ENCODE results near the gene MEGF11.

The MEGF11 gene

GRCh38 chr15:66063147-66063546 is 190.4 kb downstream of the MEGF11 start:
- in situ Hi-C loops (cut with MboI; ENCODE audit: low pct_unique_long_range_greater_than_20kb, low sequenced_read_pairs), result no loop called here
- no peak for DNase-seq

GRCh38 chr15:66057089-66057488 is 196.5 kb downstream of the MEGF11 start:
- in situ Hi-C loops (cut with MboI; ENCODE audit: low pct_unique_long_range_greater_than_20kb, low sequenced_read_pairs), result no loop called here
- no peak for DNase-seq

GRCh38 chr15:66053991-66054390 is 199.6 kb downstream of the MEGF11 start:
- in situ Hi-C loops (cut with MboI; ENCODE audit: low pct_unique_long_range_greater_than_20kb, low sequenced_read_pairs), result no loop called here
- no peak for DNase-seq

GRCh38 chr15:66051833-66052232 is 201.7 kb downstream of the MEGF11 start:
- DNase-seq, result no peak
- in situ Hi-C loops (cut with MboI; ENCODE audit: low pct_unique_long_range_greater_than_20kb, low sequenced_read_pairs), result no loop called here

- no peak for DNase-seq
- in situ Hi-C loops (cut with MboI; ENCODE audit: low pct_unique_long_range_greater_than_20kb, low sequenced_read_pairs), result no loop called here
Measured at GRCh38 chr15:66050264-66050663, 203.3 kb downstream of the MEGF11 start.

- in situ Hi-C loops (cut with MboI; ENCODE audit: low pct_unique_long_range_greater_than_20kb, low sequenced_read_pairs), result no loop called here
- DNase-seq, result no peak
Measured at GRCh38 chr15:66049353-66049752, 204.2 kb downstream of the MEGF11 start.

- in situ Hi-C loops (cut with MboI; ENCODE audit: low pct_unique_long_range_greater_than_20kb, low sequenced_read_pairs), result no loop called here
- DNase-seq, result no peak
Measured at GRCh38 chr15:66047321-66048024, 206.1 kb downstream of the MEGF11 start.

GRCh38 chr15:66046751-66047150 is 206.8 kb downstream of the MEGF11 start:
- in situ Hi-C loops (cut with MboI; ENCODE audit: low pct_unique_long_range_greater_than_20kb, low sequenced_read_pairs), result no loop called here
- DNase-seq, result no peak

GRCh38 chr15:66046326-66046725 is 207.2 kb downstream of the MEGF11 start:
- in situ Hi-C loops (cut with MboI; ENCODE audit: low pct_unique_long_range_greater_than_20kb, low sequenced_read_pairs), result no loop called here
- DNase-seq, result no peak

- no peak for DNase-seq
- in situ Hi-C loops (cut with MboI; ENCODE audit: low pct_unique_long_range_greater_than_20kb, low sequenced_read_pairs), result no loop called here
Measured at GRCh38 chr15:66045542-66045941, 208.0 kb downstream of the MEGF11 start.

- in situ Hi-C loops (cut with MboI; ENCODE audit: low pct_unique_long_range_greater_than_20kb, low sequenced_read_pairs), result no loop called here
- no peak for DNase-seq
Measured at GRCh38 chr15:66044837-66045236, 208.7 kb downstream of the MEGF11 start.

- DNase-seq, result no peak
- in situ Hi-C loops (cut with MboI; ENCODE audit: low pct_unique_long_range_greater_than_20kb, low sequenced_read_pairs), result no loop called here
Measured at GRCh38 chr15:66043264-66043663, 210.3 kb downstream of the MEGF11 start.

- in situ Hi-C loops (cut with MboI; ENCODE audit: low pct_unique_long_range_greater_than_20kb, low sequenced_read_pairs), result no loop called here
- no peak for DNase-seq
Measured at GRCh38 chr15:66042624-66043023, 210.9 kb downstream of the MEGF11 start.

- DNase-seq, result no peak
- in situ Hi-C loops (cut with MboI; ENCODE audit: low pct_unique_long_range_greater_than_20kb, low sequenced_read_pairs), result no loop called here
Measured at GRCh38 chr15:66041276-66041675, 212.3 kb downstream of the MEGF11 start.

- DNase-seq, result no peak
- in situ Hi-C loops (cut with MboI; ENCODE audit: low pct_unique_long_range_greater_than_20kb, low sequenced_read_pairs), result no loop called here
Measured at GRCh38 chr15:66040211-66040892, 213.2 kb downstream of the MEGF11 start.

- in situ Hi-C loops (cut with MboI; ENCODE audit: low pct_unique_long_range_greater_than_20kb, low sequenced_read_pairs), result no loop called here
- DNase-seq, result no peak
Measured at GRCh38 chr15:66039117-66039871, 214.3 kb downstream of the MEGF11 start.

- no peak for DNase-seq
- in situ Hi-C loops (cut with MboI; ENCODE audit: low pct_unique_long_range_greater_than_20kb, low sequenced_read_pairs), result no loop called here
Measured at GRCh38 chr15:66038387-66039116, 215.0 kb downstream of the MEGF11 start.

GRCh38 chr15:66036859-66037258 is 216.7 kb downstream of the MEGF11 start:
- in situ Hi-C loops (cut with MboI; ENCODE audit: low pct_unique_long_range_greater_than_20kb, low sequenced_read_pairs), result no loop called here

GRCh38 chr15:66035901-66036300 is 217.6 kb downstream of the MEGF11 start:
- in situ Hi-C loops (cut with MboI; ENCODE audit: low pct_unique_long_range_greater_than_20kb, low sequenced_read_pairs), result no loop called here
- no peak for DNase-seq

More at GRCh38 chr15:66036859-66037258, 216.7 kb downstream of the MEGF11 start:
- DNase-seq, result no peak

GRCh38 chr15:66033143-66033542 is 220.4 kb downstream of the MEGF11 start:
- in situ Hi-C loops (cut with MboI; ENCODE audit: low pct_unique_long_range_greater_than_20kb, low sequenced_read_pairs), result no loop called here
- DNase-seq, result no peak

All from KBM-7 (cell line).